WI38 (cell line): ENCODE measurements around the gene MEF2A.

Experiments used
- H3K4me3 ChIP-seq: 2 replicates; pipeline ENCODE4 v1.5.1; 2011; ENCODE audit warnings: low read depth, mild to moderate bottlenecking, control low read depth, low read length
- CTCF ChIP-seq: IDR thresholded peaks from 2 replicates; pipeline ENCODE4 v1.5.1; 2012; ENCODE audit warnings: low read depth, mild to moderate bottlenecking, control low read depth, low read length

The MEF2A gene

GRCh38 chr15:99703603-99704443 is 138.0 kb downstream of the MEF2A start:
- H3K4me3 ChIP-seq = 0 out of 2 replicates have a peak overlapping the region, but pooled peaks have one; percentile 15
- TF ChIP-seq CTCF = peak; percentile 36; the same call in 1 of the 2 replicates

- H3K4me3 ChIP-seq = no peak overlapping the region
These were observed 138.7 kb downstream of the MEF2A start for GRCh38 chr15:99704444-99704838.

GRCh38 chr15:99706557-99707303 is 140.9 kb downstream of the MEF2A start:
- H3K4me3 ChIP-seq = no peak overlapping the region
- TF ChIP-seq CTCF = no peak

More at GRCh38 chr15:99704444-99704838, 138.7 kb downstream of the MEF2A start:
- peak; percentile 36; the same call in 1 of the 2 replicates for TF ChIP-seq CTCF

- no peak for TF ChIP-seq CTCF
- no peak overlapping the region for H3K4me3 ChIP-seq
These were observed 141.9 kb downstream of the MEF2A start for GRCh38 chr15:99707473-99708270.

GRCh38 chr15:99708563-99708962 is 142.8 kb downstream of the MEF2A start:
- no peak overlapping the region for H3K4me3 ChIP-seq
- TF ChIP-seq CTCF = no peak

- TF ChIP-seq CTCF = no peak
- no peak overlapping the region for H3K4me3 ChIP-seq
These were observed 143.6 kb downstream of the MEF2A start for GRCh38 chr15:99709243-99709986.
